SK-N-MC (cell line): ENCODE results near the gene DDX1.

Experiments
- DNase-seq: peaks from one replicate; pipeline ENCODE4 v3.0.0-alpha.2; 2011; ENCODE audit warnings: low read depth, low spot score
- H3K27ac ChIP-seq: fragments of 200-600 bp; sonication (generic); 2 replicates; pipeline ENCODE4 v1.5.1; 2016; ENCODE audit warnings: mixed run types
- H3K36me3 ChIP-seq: fragments of 200-600 bp; sonication (generic); 2 replicates; pipeline ENCODE4 v1.6.1; 2017; ENCODE audit warnings: antibody characterized with exemption, low read length, mixed read lengths; ENCODE audit not compliant: insufficient read depth
- H3K4me3 ChIP-seq: fragments of 200-600 bp; sonication (generic); 2 replicates; pipeline ENCODE4 v1.5.1; 2016
- H3K9ac ChIP-seq: fragments of 200-600 bp; sonication (generic); 2 replicates; pipeline ENCODE4 v1.8.0; 2017; ENCODE audit warnings: mixed run types, mixed read lengths; ENCODE audit not compliant: insufficient read length
- H3K9me3 ChIP-seq: fragments of 200-600 bp; sonication (generic); 2 replicates; pipeline ENCODE4 v1.6.1; 2017; ENCODE audit warnings: low read depth, mild to moderate bottlenecking, antibody characterized with exemption, low read length, moderate library complexity, mixed read lengths
- EZH2 ChIP-seq: fragments of 200-600 bp; sonication (generic); IDR thresholded peaks from one replicate; pipeline ENCODE4 v1.6.1; 2017; ENCODE audit warnings: antibody characterized with exemption
- FOXP2 ChIP-seq: optimal IDR thresholded peaks from 2 replicates; pipeline ENCODE3; 2011; ENCODE audit warnings: mild to moderate bottlenecking, moderate library complexity; ENCODE audit not compliant: insufficient read depth; ENCODE audit errors: extremely low read length, control extremely low read depth
- POLR2AphosphoS5 ChIP-seq: IDR thresholded peaks from 2 replicates; pipeline ENCODE4 v1.6.1; 2012; ENCODE audit warnings: mild to moderate bottlenecking, low read depth, low read length, borderline replicate concordance

DDX1 gene

DNA sequence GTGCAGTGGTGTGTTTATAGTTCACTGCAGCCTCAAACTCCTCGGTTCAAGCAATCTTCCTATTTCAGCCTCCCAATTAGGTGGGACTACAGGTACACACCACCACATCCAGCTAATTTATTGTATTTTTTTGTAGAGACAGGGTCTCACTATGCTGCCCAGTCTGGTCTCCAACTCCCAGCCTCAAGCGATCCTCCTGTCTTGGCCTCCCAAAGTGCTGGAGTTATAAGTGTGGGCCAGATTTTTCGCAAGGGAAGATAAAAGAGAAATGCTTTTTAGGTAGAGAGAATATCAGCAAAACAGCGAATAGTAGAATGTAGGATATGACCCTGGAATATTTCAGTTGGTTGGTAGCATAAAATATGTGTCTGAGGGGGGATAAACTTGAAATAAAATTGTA lies 4.3 kb downstream of the DDX1 start:
- H3K36me3 ChIP-seq, result peaks cover 61% of the 10 kb centered on the region
- no peak overlapping the region for H3K9ac ChIP-seq
- H3K9me3 ChIP-seq, result no peaks in the 10 kb centered on the region
- TF ChIP-seq POLR2AphosphoS5 (no peak), EZH2 (no peak), FOXP2 (no peak)
- no peak for DNase-seq
- no peak overlapping the region for H3K4me3 ChIP-seq
- H3K27ac ChIP-seq, result no peak overlapping the region

DNA sequence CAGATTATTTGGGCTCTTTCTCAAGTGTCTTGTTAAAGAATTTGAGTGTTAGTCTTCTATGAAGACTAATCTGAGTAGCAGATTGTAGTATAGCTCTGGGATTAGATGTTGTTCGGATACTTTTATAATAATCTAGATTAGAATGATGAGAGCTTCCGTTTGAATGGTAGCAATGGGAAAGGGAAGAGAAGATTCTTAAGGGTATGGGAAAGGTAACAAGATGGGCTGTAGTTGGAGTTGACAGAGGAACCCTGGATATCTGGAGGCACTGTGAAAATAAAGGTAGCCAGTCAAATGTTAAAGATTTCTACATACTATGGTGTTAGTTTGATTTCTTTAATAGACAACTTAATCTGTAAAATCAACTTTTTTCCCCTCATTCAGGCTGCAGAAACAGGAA lies 4.7 kb downstream of the DDX1 start:
- no peak for DNase-seq
- no peak overlapping the region for H3K4me3 ChIP-seq
- no peak overlapping the region for H3K9ac ChIP-seq
- peaks cover 65% of the 10 kb centered on the region for H3K36me3 ChIP-seq
- TF ChIP-seq FOXP2, result no peak
- TF ChIP-seq POLR2AphosphoS5, result no peak
- no peak for TF ChIP-seq EZH2
- no peak overlapping the region for H3K27ac ChIP-seq
- no peaks in the 10 kb centered on the region for H3K9me3 ChIP-seq

DNA sequence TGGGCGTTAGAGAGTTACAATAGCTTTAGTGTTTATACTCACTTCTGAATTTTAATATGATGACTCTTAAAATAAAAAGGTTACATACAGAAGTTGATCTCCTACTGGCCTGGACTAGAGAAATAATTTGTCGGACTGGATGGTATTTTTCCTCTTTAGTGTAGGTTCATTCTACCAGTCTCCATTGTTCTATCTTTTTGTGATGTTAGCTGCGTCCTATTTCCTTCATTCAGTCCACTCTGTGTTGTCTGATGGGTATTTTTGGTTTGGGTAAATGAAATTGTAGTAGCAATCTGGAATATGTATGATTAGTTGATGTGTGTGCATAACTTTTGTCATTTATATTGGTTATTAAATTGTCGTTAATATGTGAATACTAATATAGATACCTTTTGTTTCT lies 5.3 kb downstream of the DDX1 start:
- Histone ChIP-seq H3K9ac (no peak overlapping the region), H3K27ac (no peak overlapping the region), H3K4me3 (no peak overlapping the region), H3K9me3 (no peaks in the 10 kb centered on the region), H3K36me3 (peaks cover 71% of the 10 kb centered on the region)
- TF ChIP-seq EZH2 (no peak), POLR2AphosphoS5 (no peak), FOXP2 (no peak)
- no peak for DNase-seq

DNA sequence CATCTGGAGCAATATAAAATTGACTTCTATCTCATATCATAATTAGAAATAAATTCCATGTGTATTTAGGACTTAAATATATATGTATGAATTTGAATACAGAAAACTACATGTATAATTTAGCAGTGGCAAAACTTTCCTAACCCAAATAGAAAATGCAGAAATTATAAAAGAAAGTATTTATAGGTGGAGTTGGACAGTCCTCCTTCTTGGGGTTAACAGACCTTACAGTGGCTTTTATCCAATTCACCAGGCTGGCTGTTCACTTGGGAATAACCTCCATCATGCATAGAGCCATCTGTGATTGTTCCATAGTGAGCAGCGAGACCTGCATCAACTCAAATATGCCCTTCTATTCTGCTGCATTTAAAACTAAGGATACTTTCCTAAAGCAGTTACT lies 8.3 kb downstream of the DDX1 start:
- Histone ChIP-seq H3K36me3 (peaks cover 95% of the 10 kb centered on the region), H3K4me3 (no peak overlapping the region), H3K9me3 (no peaks in the 10 kb centered on the region), H3K9ac (no peak overlapping the region), H3K27ac (no peak overlapping the region)
- DNase-seq, result no peak
- TF ChIP-seq POLR2AphosphoS5, result no peak
- no peak for TF ChIP-seq FOXP2
- TF ChIP-seq EZH2, result no peak

DNA sequence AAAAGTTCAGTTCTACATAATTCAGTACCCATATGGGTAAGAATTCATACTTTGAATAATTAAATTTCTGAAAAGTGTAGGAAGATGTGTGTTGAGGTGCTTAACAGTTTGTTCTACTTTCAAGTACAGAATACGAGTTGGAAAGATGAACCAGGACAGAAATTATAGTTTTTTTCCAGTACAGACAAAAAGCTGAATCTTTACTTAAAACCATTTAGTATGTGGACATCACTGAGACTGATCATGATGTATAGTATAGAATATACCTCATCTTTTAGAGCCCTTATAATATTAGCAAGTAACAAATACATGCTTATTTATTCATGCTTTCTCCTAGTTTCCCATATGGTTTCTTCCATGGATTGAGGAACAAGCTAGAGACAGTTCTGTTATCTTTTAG lies 10.0 kb downstream of the DDX1 start:
- TF ChIP-seq EZH2, result no peak
- TF ChIP-seq FOXP2, result no peak
- no peak for TF ChIP-seq POLR2AphosphoS5
- no peak overlapping the region for H3K9ac ChIP-seq
- no peak for DNase-seq
- no peaks in the 10 kb centered on the region for H3K9me3 ChIP-seq
- peaks cover 95% of the 10 kb centered on the region for H3K36me3 ChIP-seq
- no peak overlapping the region for H3K4me3 ChIP-seq
- H3K27ac ChIP-seq, result no peak overlapping the region

DNA sequence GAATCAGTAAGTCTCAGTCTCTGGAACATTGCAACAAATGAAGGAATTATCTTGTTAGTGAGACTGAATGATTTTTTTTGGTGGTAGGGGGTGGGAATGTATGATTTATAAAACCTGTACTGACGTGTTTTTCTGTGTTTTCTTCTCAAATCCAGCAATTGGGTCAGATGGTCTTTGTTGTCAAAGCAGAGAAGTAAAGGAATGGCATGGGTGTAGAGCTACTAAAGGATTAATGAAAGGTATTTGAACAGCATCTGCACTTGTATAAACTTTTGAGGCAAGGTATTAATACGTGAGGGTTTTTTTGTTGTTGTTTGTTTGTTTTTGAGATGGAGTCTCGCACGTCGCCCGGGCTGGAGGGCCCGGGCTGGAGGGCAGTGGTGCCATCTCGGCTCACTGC lies 10.7 kb downstream of the DDX1 start:
- Histone ChIP-seq H3K9me3 (no peaks in the 10 kb centered on the region), H3K4me3 (no peak overlapping the region), H3K27ac (no peak overlapping the region), H3K36me3 (peaks cover 95% of the 10 kb centered on the region), H3K9ac (no peak overlapping the region)
- DNase-seq, result no peak
- TF ChIP-seq POLR2AphosphoS5 (no peak), FOXP2 (no peak), EZH2 (no peak)

DNA sequence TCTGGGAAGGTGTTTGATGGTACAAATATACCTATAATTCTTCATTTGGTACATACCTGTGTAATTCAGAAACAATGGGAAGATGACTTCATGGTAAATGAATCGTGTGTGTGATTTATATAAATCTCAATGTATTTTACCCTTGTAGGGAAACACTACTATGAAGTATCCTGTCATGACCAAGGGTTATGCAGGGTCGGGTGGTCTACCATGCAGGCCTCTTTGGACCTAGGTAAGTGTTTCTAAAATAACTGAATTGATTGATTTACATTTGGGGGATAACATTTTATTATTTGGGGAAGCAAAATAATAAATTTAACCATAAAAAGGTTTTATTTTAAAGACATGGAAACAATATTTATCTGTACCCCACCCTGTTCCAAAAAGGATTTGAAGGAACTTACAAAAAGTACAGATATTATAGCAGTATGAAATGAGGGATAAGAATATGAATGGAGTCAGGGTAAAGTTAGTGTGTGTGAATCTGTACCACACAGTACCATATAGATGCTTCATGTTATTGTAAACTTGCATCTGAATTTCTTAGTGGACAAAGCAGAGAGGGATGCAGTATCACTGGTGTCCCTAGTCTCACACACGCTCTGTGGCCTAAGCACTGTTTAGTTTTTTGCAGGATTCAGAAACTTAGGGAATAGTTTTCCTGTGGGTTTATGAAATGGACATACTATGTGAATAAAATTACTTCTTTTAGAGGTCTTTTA lies 11.5 kb downstream of the DDX1 start:
- TF ChIP-seq POLR2AphosphoS5 (no peak), FOXP2 (no peak), EZH2 (no peak)
- Histone ChIP-seq H3K27ac (no peak overlapping the region), H3K4me3 (no peak overlapping the region), H3K36me3 (peaks cover 97% of the 10 kb centered on the region), H3K9ac (no peak overlapping the region), H3K9me3 (no peaks in the 10 kb centered on the region)
- no peak for DNase-seq

DNA sequence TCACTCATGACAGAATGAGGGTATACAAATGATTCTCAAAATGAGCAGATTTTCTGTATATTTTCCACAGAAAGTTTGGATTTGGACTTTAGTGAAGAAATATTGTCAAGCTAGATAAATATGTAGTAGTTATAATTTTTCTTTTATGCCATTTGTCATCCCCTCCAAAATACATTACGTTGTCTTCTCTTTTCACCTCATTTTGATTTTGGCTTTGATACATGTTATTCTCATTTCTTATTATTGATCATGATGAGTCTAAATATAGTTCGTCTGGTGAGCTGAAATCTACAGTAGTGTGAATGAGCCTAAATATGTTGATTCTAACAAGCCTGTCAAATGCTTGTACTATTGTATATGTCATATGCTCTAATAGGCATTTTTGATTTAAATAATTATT lies 12.3 kb downstream of the DDX1 start:
- no peak for DNase-seq
- H3K9me3 ChIP-seq, result no peaks in the 10 kb centered on the region
- H3K27ac ChIP-seq, result no peak overlapping the region
- TF ChIP-seq POLR2AphosphoS5 (no peak), FOXP2 (no peak), EZH2 (no peak)
- H3K9ac ChIP-seq, result no peak overlapping the region
- H3K4me3 ChIP-seq, result no peak overlapping the region
- peaks cover 96% of the 10 kb centered on the region for H3K36me3 ChIP-seq

DNA sequence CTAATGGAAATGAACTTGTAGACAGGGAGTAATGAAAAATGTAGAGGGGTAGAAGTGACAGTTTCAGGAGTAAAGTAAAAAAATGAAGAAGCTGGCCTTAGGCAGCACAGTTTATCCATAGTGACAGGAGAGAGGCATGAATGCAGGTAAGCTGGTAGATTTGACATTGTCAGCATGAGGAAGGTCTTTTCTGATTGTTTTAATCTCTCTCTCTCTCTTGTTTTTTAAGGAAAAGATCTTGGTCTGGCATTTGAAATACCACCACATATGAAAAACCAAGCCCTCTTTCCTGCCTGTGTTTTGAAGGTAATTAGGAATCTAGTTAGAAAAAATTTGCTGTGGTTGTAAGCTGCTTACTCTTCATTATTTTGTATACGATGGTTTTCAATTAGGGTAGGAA lies 14.1 kb downstream of the DDX1 start:
- TF ChIP-seq POLR2AphosphoS5 (no peak), FOXP2 (no peak), EZH2 (no peak)
- Histone ChIP-seq H3K4me3 (no peak overlapping the region), H3K36me3 (peaks cover 98% of the 10 kb centered on the region), H3K27ac (no peak overlapping the region), H3K9me3 (no peaks in the 10 kb centered on the region), H3K9ac (no peak overlapping the region)
- no peak for DNase-seq
